Ovary (tissue), 9 donors: ENCODE data around the gene MIA. TPM values are rescaled to one million over a fixed set of nuclear protein-coding genes. Genes with fewer than 3 reads are reported as not detected.
"Not testable (repeated sequence)": the region's sequence is repeated elsewhere in the genome, so short reads cannot be mapped to it uniquely, and the experiment has no call there.

Experiments used
- DNase-seq, 5 donors: peaks; one replicate each; pipeline ENCODE4 v3.0.0-alpha.2; 2019 to 2020
- H3K27ac ChIP-seq, 2 donors: fragments of 200-600 bp; one replicate each; pipeline versions ENCODE4 v1.5.1 to v1.8.0; 2019 to 2022
- H3K27me3 ChIP-seq: fragments of 200-600 bp; one replicate; pipeline ENCODE4 v1.8.0; 2022
- H3K36me3 ChIP-seq: fragments of 200-600 bp; sonication (generic); one replicate; pipeline ENCODE4 v1.5.1; 2019
- H3K4me1 ChIP-seq: one replicate; pipeline ENCODE4 v1.8.1; 2013; ENCODE audit warnings: mild to moderate bottlenecking, moderate library complexity; ENCODE audit not compliant: insufficient read depth
- H3K4me3 ChIP-seq: fragments of 200-600 bp; sonication (generic); one replicate; pipeline ENCODE4 v1.5.1; 2017
- H3K9me3 ChIP-seq, 2 donors: fragments of 200-600 bp in 1 of 2; sonication (generic) in 1 of 2; one replicate each; pipeline versions ENCODE4 v1.5.1 to v1.8.1; 2013 to 2019; ENCODE audit warnings: mild to moderate bottlenecking in 1 of 2, moderate library complexity in 1 of 2
- CTCF ChIP-seq, 3 donors: fragments of 450-650 bp in 2 of 3; fragments of 200-600 bp in 1 of 3; IDR thresholded peaks; one replicate each; pipeline versions ENCODE4 v1.5.1 to v1.8.0; 2016 to 2022; ENCODE audit warnings: antibody characterized with exemption in 3 of 3, mild to moderate bottlenecking in 1 of 3
- EP300 ChIP-seq: sonication (generic); formaldehyde crosslinking; IDR thresholded peaks from one replicate; pipeline ENCODE4 v1.6.1; 2017; ENCODE audit warnings: antibody characterized with exemption
- POLR2A ChIP-seq: fragments of 450-650 bp; IDR thresholded peaks from one replicate; pipeline ENCODE4 v1.6.1; 2017; ENCODE audit warnings: antibody characterized with exemption, mild to moderate bottlenecking, moderate library complexity
- WGBS, 3 donors: extraction: QIAGEN DNeasy Blood & Tissue Kit in 1 of 3; methylation state at CpG; one replicate each; pipeline versions ENCODE4 v1.1.5 to v1.1.7; 2013 to 2017; 5-methylcytosine and 5-hydroxymethylcytosine counted together
- intact Hi-C, 4 donors: fragments of 100-400 bp; cut with DNase I; formaldehyde crosslinking; loops; one replicate each; pipeline versions ENCODE4 v1.11.0 to v1.15.1; 2022 to 2023
- polyA plus RNA-seq, 2 donors: library from polyadenylated mRNA; stranded (reverse); fragments of 200-250 nt in 1 of 2; fragments of 350-450 nt in 1 of 2; fragmentation: Illumina TruSeq in 1 of 2; extraction: RNeasy Lipid Tissue Mini Kit (QIAGEN cat#74804) in 1 of 2; gene quantifications; one replicate each; pipeline ENCODE4 v1.2.3, GENCODE V29; 2013 to 2014
- total RNA-seq, 7 donors: library from RNA; depleted of rRNA in 2 of 7; stranded (reverse); fragments of >200 nt in 2 of 7; fragmentation: NEBNext Ultra II Directional in 3 of 7; extraction: Animal tissue kit (Norgen Biotek cat#: 25700) in 3 of 7; gene quantifications; one replicate each; pipeline versions ENCODE4 v1.1.0 to v1.2.4, GENCODE V29; 2016 to 2023
- donor health status: DM: no; HTN: no; CAD: no; lungs with moderate emphysema.
- donor health status: DM: no; HTN: no; CAD: no.
- donor health status: Bipolar disorder and iron deficiency.
- donor health status: DM: yes; HTN: yes; CAD: no.
- donor health status: DM: no; HTN: no; CAD: no.
- donor health status: DM: yes; HTN: yes; CAD: no.

MIA gene
- total and polyA plus RNA-seq, 9 donors: 1.7 to 3.9 (median 2.3) TPM; not detected in 3

GRCh38 chr19:40822161-40822560 is 46.8 kb downstream of the MIA start:
- WGBS, 3 donors: 91 to 94% (median 93%) methylated on average over 22 of the region's 22 CpGs
- Histone ChIP-seq H3K27ac (peak overlapping the region in 1 of 2 donors; percentile 46), H3K27me3 (no peaks in the 10 kb centered on the region), H3K9me3 (no peaks in the 10 kb centered on the region), H3K36me3 (no peaks in the 10 kb centered on the region), H3K4me3 (no peak overlapping the region), H3K4me1 (peaks cover 23% of the 10 kb centered on the region)
- intact Hi-C loops: loop anchor here in 2 of 4 donors (5.0 kb wide), 1 partner anchor 160 kb away; no protein-coding TSS in a partner anchor
- TF ChIP-seq EP300 (no peak), POLR2A (no peak), CTCF (IDR thresholded peaks at IDR 0.05) (no peak)
- DNase-seq: peak in 1 of 5 donors; percentile 15

GRCh38 chr19:40822704-40823553 is 47.6 kb downstream of the MIA start:
- DNase-seq: peak in 2 of 5 donors; percentile 22 to 30
- Histone ChIP-seq H3K4me1 (peaks cover 23% of the 10 kb centered on the region), H3K27ac (peak overlapping the region in 1 of 2 donors; percentile 46)
- 23 to 35% (median 24%) methylated on average over 9 of the region's 9 CpGs for WGBS, 3 donors
- not testable (repeated sequence) for H3K27me3 ChIP-seq, H3K4me3 ChIP-seq, H3K36me3 ChIP-seq, H3K9me3 ChIP-seq
- intact Hi-C loops: loop anchor here in 2 of 4 donors (5.0 kb wide), 1 partner anchor 161 kb away; no protein-coding TSS in a partner anchor

GRCh38 chr19:40824916-40825315 is 49.6 kb downstream of the MIA start:
- H3K4me1 ChIP-seq: peaks cover 14% of the 10 kb centered on the region
- DNase-seq: peak in 3 of 5 donors; percentile 17 to 36 (median 25)
- not testable (repeated sequence) for H3K9me3 ChIP-seq, H3K27ac ChIP-seq, H3K27me3 ChIP-seq, H3K36me3 ChIP-seq, H3K4me3 ChIP-seq
- intact Hi-C loops: loop anchor here in 2 of 4 donors (5.0 kb wide), 1 partner anchor 163 kb away; no protein-coding TSS in a partner anchor
- 92 to 94% (median 93%) methylated on average over 16 of the region's 16 CpGs for WGBS, 3 donors

- intact Hi-C loops, H3K4me3 ChIP-seq, H3K36me3 ChIP-seq, H3K9me3 ChIP-seq, H3K27me3 ChIP-seq, H3K27ac ChIP-seq: not testable (repeated sequence)
- 93 to 96% methylated on average over 6 of the region's 6 CpGs; no CpG with 5 or more reads in 1 of the 3 donors for WGBS, 3 donors
- peak in 2 of 5 donors; percentile 9 to 11 for DNase-seq
- H3K4me1 ChIP-seq: peaks cover 13% of the 10 kb centered on the region
Measured at GRCh38 chr19:40825460-40826095, 50.3 kb downstream of the MIA start.

- intact Hi-C loops, H3K9me3 ChIP-seq: not testable (repeated sequence)
Measured at GRCh38 chr19:40826312-40826698, 51.0 kb downstream of the MIA start.

GRCh38 chr19:40826699-40827385 is 51.5 kb downstream of the MIA start:
- H3K36me3 ChIP-seq, intact Hi-C loops, H3K27me3 ChIP-seq, H3K27ac ChIP-seq, H3K9me3 ChIP-seq, H3K4me3 ChIP-seq: not testable (repeated sequence)
- peaks cover 16% of the 10 kb centered on the region for H3K4me1 ChIP-seq
- DNase-seq: peak in 2 of 5 donors; percentile 12 to 20
- 88% methylated on average over 29 of the region's 29 CpGs for WGBS, 3 donors

More at GRCh38 chr19:40826312-40826698, 51.0 kb downstream of the MIA start:
- H3K36me3 ChIP-seq, H3K4me3 ChIP-seq, H3K27me3 ChIP-seq, H3K27ac ChIP-seq: not testable (repeated sequence)
- WGBS, 3 donors: 75 to 91% (median 88%) methylated on average over 7 to 9 of the region's 14 CpGs
- DNase-seq: peak in 1 of 5 donors; percentile 7
- peaks cover 13% of the 10 kb centered on the region for H3K4me1 ChIP-seq

Other genes starting within 250 kb of the MIA start
- 10 to 100 TPM; 23.4 to 48.7 (median 33.8) TPM for gene SHKBP1, start 198.6 kb upstream of the MIA start, total RNA-seq
- 10 to 100 TPM; 16.3 to 34.8 TPM for gene SHKBP1, start 198.6 kb upstream of the MIA start, polyA plus RNA-seq
- 100 to 1,000 TPM; 214 to 840 (median 547) TPM for gene LTBP4, start 174.2 kb upstream of the MIA start, total RNA-seq
- gene LTBP4, start 174.2 kb upstream of the MIA start, polyA plus RNA-seq: 100 to 1,000 TPM; 152 to 488 TPM
- gene NUMBL, start 84.9 kb upstream of the MIA start, total RNA-seq: 10 to 100 TPM; 38.7 to 88.9 (median 69.3) TPM
- 10 to 100 TPM in 1 of 2 donors, 1 to 10 TPM in 1; 6.7 to 32.9 TPM for gene NUMBL, start 84.9 kb upstream of the MIA start, polyA plus RNA-seq
- 10 to 100 TPM; 24.0 to 51.2 (median 42.5) TPM for gene COQ8B, start 58.6 kb upstream of the MIA start, total RNA-seq
- gene COQ8B, start 58.6 kb upstream of the MIA start, polyA plus RNA-seq: 10 to 100 TPM in 1 of 2 donors, 1 to 10 TPM in 1; 8.3 to 41.5 TPM
- 100 to 1,000 TPM in 1 of 7 donors, 10 to 100 TPM in 6; 14.2 to 117 (median 22.4) TPM for gene ITPKC, start 58.4 kb upstream of the MIA start, total RNA-seq
- 10 to 100 TPM in 1 of 2 donors, 1 to 10 TPM in 1; 6.5 to 14.3 TPM for gene ITPKC, start 58.4 kb upstream of the MIA start, polyA plus RNA-seq
- 1 to 10 TPM; 2.1 to 6.5 (median 3.7) TPM for gene ACTMAP, start 25.0 kb upstream of the MIA start, total RNA-seq
- 1 to 10 TPM; 3.0 to 6.4 TPM for gene ACTMAP, start 25.0 kb upstream of the MIA start, polyA plus RNA-seq
- gene SNRPA, start 24.3 kb upstream of the MIA start, total RNA-seq: 10 to 100 TPM; 48.9 to 80.7 (median 72.4) TPM
- 10 to 100 TPM; 56.4 to 83.9 TPM for gene SNRPA, start 24.3 kb upstream of the MIA start, polyA plus RNA-seq
- gene RAB4B, start 2.7 kb downstream of the MIA start, total RNA-seq: 10 to 100 TPM in 6 of 7 donors, 1 to 10 TPM in 1; 9.1 to 32.9 (median 19.3) TPM
- 10 to 100 TPM in 1 of 2 donors, 1 to 10 TPM in 1; 6.5 to 18.9 TPM for gene RAB4B, start 2.7 kb downstream of the MIA start, polyA plus RNA-seq
- gene EGLN2, start 23.7 kb downstream of the MIA start, total RNA-seq: 100 to 1,000 TPM in 4 of 7 donors, 10 to 100 TPM in 3; 61.5 to 121 (median 102) TPM
- 10 to 100 TPM; 43.6 to 82.7 TPM for gene EGLN2, start 23.7 kb downstream of the MIA start, polyA plus RNA-seq
- 1 to 10 TPM in 4 of 7 donors, under 1 TPM in 3; 0.25 to 2.7 (median 1.2) TPM for gene CYP2A6, start 74.9 kb downstream of the MIA start, total RNA-seq
- gene CYP2A6, start 74.9 kb downstream of the MIA start, polyA plus RNA-seq: 1 to 10 TPM; 1.2 to 3.4 TPM
- 1 to 10 TPM in 1 of 7 donors, under 1 TPM in 3, not detected in 3; 0.45 to 1.6 (median 0.69) TPM for gene CYP2A7, start 106.7 kb downstream of the MIA start, total RNA-seq
- under 1 TPM; 0.37 to 0.67 TPM for gene CYP2A7, start 106.7 kb downstream of the MIA start, polyA plus RNA-seq
- gene CYP2B6, start 215.8 kb downstream of the MIA start, total RNA-seq: under 1 TPM in 3 of 7 donors, not detected in 4; 0.15 to 0.33 (median 0.15) TPM
- not detected for gene CYP2B6, start 215.8 kb downstream of the MIA start, polyA plus RNA-seq